ENCODE results near the gene C12orf43.

C12orf43 gene

DNA sequence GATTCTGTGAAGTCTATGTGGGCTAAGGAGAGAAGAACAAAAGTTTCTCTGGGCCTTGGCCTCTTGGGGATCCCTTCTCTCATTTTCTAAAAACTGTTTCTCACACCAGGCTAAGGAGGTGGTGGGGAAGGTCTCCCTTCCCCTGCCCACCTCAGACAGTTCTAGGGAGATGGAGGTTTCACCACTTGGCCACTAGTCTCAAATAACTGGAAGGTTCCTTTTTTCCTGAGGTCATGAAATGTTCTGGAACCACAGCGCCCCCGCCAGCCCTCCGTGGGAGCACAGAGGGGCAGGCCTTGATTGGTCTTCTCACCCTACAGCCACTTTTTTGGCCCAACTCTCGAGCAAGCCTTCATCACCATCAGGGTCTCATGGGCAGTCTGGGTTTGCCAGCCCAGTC is 12.6 kb downstream of the C12orf43 start:
- no peak for DNase-seq (ENCODE audit: low read depth, low spot score)
- no peak overlapping the region for H3K4me3 ChIP-seq (ENCODE audit: low read length)

DNA sequence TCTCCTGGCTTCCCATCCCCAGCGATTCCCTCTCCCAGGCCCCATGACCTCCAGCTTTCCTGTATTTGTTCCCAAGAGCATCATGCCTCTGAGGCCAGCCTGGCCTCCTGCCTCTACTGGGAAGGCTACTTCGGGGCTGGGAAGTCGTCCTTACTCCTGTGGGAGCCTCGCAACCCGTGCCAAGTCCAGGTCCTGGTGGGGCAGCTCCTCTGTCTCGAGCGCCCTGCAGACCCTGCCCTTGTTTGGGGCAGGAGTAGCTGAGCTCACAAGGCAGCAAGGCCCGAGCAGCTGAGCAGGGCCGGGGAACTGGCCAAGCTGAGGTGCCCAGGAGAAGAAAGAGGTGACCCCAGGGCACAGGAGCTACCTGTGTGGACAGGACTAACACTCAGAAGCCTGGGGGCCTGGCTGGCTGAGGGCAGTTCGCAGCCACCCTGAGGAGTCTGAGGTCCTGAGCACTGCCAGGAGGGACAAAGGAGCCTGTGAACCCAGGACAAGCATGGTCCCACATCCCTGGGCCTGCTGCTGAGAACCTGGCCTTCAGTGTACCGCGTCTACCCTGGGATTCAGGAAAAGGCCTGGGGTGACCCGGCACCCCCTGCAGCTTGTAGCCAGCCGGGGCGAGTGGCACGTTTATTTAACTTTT is 14.3 kb downstream of the C12orf43 start:
- no peak overlapping the region for H3K4me3 ChIP-seq (ENCODE audit: low read length)
- no peak for DNase-seq (ENCODE audit: low read depth, low spot score)

DNA sequence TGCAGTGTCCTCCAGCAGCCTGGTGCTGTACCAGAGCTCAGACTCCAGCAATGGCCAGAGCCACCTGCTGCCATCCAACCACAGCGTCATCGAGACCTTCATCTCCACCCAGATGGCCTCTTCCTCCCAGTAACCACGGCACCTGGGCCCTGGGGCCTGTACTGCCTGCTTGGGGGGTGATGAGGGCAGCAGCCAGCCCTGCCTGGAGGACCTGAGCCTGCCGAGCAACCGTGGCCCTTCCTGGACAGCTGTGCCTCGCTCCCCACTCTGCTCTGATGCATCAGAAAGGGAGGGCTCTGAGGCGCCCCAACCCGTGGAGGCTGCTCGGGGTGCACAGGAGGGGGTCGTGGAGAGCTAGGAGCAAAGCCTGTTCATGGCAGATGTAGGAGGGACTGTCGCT is 15.2 kb downstream of the C12orf43 start:
- DNase-seq (ENCODE audit: low read depth, low spot score): peak; percentile 63
- peak overlapping the region; percentile 21 for H3K4me3 ChIP-seq (ENCODE audit: low read length)

DNA sequence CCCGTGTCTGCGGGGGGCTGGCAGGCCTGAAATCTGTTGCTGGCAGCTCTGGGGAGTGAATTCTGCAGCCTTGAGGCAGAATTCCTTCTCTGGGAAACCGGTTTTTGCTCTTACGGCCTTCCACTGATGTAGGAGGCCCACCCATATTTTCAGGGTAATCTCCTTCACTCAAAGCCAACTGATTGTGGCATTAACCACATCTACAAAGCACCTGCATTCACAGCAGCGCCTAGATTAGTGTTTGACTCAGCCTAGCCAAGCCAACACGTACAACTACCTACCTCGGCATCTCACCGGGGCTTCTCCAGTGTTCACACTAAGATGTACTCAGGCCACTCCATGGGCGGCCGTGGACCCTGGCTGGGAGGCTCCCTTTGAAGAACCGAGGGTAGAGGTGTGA is 15.8 kb downstream of the C12orf43 start:
- H3K4me3 ChIP-seq (ENCODE audit: low read length): peak overlapping the region; percentile 21
- DNase-seq (ENCODE audit: low read depth, low spot score): peak; percentile 82

DNA sequence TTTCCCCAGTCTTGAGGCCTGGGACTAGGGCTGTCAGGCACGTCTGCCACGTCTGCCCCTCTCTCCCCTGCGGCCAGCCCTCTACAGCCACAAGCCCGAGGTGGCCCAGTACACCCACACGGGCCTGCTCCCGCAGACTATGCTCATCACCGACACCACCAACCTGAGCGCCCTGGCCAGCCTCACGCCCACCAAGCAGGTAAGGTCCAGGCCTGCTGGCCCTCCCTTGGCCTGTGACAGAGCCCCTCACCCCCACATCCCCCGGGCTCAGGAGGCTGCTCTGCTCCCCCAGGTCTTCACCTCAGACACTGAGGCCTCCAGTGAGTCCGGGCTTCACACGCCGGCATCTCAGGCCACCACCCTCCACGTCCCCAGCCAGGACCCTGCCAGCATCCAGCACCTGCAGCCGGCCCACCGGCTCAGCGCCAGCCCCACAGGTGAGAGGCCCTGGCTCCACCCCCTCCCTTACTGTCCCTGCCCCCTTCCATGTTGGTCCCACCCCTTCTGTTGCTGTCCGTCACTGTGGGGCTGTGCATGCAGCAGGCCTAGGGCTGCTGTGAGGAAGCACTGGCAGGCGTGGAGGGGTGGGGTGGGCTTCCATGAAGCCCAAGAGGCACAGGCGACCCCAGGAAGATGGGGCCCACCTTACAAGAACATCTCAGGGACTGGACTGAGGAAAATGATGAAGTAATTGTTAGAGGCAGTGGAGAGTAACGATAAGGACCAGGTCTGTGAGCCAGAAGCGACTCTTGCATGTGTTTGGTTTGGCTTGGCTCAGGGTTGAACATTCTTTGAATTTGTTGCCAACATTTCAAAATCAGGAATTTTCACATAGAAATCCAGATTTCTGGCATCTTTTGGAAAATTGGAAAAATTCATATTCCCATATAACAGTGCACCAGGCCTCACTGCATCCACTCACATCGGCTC is 16.8 kb downstream of the C12orf43 start:
- no peak overlapping the region for H3K4me3 ChIP-seq (ENCODE audit: low read length)
- DNase-seq (ENCODE audit: low read depth, low spot score): no peak

DNA sequence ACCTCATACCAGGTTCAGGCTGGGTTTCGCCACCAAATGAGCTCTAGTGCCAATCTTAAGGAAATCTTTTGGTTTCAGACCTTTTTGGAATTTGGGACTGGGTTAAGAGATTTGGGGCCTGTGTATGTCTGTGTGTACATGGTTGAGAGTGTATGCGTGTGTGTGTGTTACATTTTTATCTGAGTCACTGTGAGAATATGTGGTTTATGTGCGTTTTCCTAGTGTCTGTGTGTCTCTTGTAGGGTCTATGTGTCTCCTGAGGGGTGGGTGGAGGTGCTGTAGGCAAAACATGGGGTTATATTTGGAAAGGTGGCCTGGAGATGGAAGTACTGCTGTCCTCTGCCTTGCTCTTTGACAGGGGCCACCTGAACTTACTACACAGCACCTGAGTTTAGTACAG is 17.9 kb downstream of the C12orf43 start:
- no peak for DNase-seq (ENCODE audit: low read depth, low spot score)
- H3K4me3 ChIP-seq (ENCODE audit: low read length): no peak overlapping the region

DNA sequence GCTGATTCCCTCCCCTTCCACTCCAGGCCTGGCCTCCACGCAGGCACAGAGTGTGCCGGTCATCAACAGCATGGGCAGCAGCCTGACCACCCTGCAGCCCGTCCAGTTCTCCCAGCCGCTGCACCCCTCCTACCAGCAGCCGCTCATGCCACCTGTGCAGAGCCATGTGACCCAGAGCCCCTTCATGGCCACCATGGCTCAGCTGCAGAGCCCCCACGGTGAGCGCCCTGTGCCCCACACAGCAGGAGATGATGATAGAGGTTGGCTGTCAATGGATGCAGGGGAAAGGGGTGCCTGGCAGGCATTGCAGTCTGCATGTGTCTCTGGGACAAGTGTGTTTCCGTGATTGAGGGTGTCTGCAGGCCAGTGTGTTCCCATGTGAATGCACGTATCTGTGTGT is 18.8 kb downstream of the C12orf43 start:
- H3K4me3 ChIP-seq (ENCODE audit: low read length): no peak overlapping the region
- DNase-seq (ENCODE audit: low read depth, low spot score): no peak

DNA sequence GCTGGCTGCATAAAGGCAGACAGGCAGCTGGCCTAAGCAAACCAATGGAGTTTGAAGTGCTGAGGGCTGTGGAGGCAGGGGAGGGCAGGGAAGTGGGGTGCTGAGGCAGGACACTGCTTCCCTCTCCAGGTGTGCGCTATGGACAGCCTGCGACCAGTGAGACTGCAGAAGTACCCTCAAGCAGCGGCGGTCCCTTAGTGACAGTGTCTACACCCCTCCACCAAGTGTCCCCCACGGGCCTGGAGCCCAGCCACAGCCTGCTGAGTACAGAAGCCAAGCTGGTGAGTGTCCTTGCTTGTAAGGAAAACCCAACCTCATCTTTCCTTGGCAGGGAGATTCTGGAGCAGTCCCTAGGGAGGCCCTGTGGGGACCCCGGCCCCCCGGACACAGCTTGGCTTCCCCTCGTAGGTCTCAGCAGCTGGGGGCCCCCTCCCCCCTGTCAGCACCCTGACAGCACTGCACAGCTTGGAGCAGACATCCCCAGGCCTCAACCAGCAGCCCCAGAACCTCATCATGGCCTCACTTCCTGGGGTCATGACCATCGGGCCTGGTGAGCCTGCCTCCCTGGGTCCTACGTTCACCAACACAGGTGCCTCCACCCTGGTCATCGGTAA is 20.0 kb downstream of the C12orf43 start:
- DNase-seq (ENCODE audit: low read depth, low spot score): no peak
- H3K4me3 ChIP-seq (ENCODE audit: low read length): no peak overlapping the region

DNA sequence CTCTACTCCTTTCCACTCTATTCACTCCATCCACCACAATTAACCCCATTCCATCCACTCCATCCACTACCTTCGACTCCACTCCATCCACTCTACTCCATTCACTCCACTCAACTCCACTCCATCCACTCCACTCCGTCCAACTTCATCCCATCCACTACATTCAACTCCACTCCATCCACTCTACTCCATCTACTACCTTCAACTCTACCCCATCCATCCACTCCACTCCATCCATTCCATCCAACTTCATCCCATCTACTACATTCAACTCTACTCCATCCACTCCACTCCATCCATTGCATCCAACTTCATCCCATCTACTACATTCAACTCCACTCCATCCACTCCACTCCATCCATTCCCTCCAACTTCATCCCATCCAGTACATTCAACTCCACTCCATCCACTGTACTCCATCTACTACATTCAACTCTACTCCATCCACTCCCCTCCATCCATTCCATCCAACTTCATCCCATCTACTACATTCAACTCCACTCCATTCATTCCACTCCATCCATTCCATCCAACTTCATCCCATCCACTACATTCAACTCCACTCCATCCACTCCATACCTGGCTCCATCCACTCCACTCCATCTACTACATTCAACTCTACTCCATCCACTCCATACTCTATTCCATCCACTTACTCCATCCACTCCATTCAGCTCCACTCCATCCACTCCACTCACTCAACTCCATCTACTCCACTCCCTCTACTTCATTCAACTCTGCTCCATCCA is 21.5 kb downstream of the C12orf43 start:
- DNase-seq (ENCODE audit: low read depth, low spot score): no peak
- H3K4me3 ChIP-seq (ENCODE audit: low read length): no peak overlapping the region

DNA sequence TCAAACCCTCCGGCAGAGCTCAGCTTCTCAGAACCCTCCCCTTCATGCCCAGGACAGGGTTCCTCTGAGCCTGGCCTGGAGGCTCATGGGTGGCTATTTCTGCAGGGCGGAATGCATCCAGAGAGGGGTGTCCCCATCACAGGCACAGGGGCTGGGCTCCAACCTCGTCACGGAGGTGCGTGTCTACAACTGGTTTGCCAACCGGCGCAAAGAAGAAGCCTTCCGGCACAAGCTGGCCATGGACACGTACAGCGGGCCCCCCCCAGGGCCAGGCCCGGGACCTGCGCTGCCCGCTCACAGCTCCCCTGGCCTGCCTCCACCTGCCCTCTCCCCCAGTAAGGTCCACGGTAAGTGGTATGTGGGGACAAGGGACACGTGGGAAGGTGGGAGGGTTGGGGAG is 22.2 kb downstream of the C12orf43 start:
- no peak overlapping the region for H3K4me3 ChIP-seq (ENCODE audit: low read length)
- DNase-seq (ENCODE audit: low read depth, low spot score): no peak

DNA sequence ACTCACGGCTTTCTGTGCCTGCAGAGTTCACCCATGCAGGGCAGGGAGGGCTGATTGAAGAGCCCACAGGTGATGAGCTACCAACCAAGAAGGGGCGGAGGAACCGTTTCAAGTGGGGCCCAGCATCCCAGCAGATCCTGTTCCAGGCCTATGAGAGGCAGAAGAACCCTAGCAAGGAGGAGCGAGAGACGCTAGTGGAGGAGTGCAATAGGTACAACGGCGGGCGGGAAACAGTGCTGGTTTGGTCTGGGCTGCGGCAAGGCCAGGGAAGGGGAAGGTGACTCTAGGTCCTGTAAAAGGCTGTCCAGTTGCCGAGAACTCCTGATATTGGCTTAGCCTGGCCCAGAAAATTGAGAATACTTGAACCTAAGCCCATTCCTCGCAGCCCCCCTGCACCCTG is 22.8 kb downstream of the C12orf43 start:
- no peak overlapping the region for H3K4me3 ChIP-seq (ENCODE audit: low read length)
- no peak for DNase-seq (ENCODE audit: low read depth, low spot score)

DNA sequence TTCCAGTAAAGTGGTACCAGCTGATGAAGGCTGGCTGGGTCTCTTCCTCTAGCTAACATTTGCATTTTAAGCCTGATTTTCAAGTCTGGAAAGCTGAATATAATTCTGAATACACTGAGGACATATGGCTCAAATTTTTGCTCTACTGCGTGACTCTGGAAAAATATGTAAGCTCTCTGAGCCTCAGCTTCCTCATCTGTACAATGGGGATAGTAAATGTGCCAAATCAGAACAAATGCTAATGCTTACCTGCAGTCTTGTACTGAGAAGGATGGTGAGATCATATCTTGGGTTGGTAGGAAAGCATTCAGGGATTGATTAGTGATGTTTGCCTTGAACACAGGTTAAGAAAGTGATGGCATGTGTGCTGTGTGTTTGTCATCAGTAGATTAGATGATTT is 23.3 kb downstream of the C12orf43 start:
- no peak for DNase-seq (ENCODE audit: low read depth, low spot score)
- no peak overlapping the region for H3K4me3 ChIP-seq (ENCODE audit: low read length)

DNA sequence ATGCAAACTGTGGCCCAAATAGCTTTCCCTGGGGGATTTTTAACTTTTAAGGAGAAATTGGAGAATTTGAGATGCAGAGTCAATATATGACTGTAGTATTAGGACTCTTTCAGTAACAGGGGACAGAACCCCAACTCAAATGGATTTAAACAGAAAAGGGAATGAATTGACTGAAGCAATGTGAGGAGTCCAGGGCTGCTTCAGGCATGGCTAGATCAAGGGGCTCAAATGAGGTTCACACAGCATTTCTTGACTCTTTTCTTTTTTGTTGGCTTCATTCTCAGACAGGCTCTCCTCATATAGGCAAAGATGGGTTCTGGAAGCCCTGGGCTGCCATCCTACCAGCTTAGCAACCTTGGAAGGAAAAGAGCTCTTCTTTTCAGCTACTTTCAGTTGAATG is 24.3 kb downstream of the C12orf43 start:
- H3K4me3 ChIP-seq (ENCODE audit: low read length): no peak overlapping the region
- no peak for DNase-seq (ENCODE audit: low read depth, low spot score)

DNA sequence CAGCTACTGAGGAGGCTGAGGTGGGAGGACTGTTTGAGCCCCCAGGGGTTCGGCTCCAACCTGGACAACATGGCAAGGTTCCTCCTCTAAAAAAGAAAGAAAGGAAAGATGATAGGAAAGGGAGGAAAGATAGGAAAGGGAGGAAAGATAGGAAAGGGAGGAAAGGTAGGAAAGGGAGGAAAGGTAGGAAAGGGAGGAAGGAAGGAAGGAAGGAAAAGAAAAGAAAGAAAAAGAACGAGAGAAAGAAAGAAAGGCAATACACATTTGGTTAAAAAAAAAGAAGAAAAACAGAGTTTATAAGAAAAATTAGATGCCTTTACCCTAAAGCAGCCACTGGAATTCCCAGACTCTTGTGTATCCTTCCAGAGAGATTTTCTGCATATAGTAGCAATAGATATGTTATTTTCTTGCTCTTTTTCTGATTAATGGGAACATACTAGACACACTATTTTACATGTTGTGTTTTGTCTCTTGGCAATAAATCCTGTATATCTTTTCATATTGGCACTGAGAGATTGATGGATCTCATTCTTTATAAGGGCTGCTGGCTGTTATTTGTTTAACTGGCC is 25.7 kb downstream of the C12orf43 start:
- no peak overlapping the region for H3K4me3 ChIP-seq (ENCODE audit: low read length)
- DNase-seq (ENCODE audit: low read depth, low spot score): no peak

DNA sequence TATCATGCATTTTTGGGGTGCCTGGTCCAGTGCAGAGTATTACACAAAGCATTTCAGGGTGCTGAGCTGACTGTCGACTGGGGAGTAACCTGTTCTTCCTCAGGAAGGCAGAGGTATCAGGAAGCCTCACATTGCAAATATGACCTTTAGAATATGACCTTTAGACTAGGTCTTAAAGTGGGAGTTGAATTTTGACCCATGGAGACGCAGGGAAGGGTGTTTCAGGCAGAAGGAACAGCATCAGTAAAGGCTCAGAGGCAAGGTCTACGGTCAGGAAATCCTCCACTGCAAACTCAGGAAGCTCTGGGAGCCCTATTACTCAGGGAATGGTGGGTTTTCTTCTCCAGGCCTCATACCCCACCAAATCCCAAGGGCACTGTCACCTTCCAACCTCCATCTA is 26.6 kb downstream of the C12orf43 start:
- DNase-seq (ENCODE audit: low read depth, low spot score): no peak
- H3K4me3 ChIP-seq (ENCODE audit: low read length): no peak overlapping the region

DNA sequence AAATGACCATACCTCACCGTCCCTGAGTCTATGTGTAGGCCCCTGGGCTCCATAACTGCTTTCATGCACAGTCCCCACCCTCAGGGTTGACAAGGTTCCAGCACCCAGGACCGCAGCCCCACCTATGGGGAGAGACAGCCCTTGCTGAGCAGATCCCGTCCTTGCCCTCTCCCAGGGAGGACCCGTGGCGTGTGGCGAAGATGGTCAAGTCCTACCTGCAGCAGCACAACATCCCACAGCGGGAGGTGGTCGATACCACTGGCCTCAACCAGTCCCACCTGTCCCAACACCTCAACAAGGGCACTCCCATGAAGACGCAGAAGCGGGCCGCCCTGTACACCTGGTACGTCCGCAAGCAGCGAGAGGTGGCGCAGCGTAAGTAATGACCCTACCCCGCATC is 27.6 kb downstream of the C12orf43 start:
- no peak for DNase-seq (ENCODE audit: low read depth, low spot score)

DNA sequence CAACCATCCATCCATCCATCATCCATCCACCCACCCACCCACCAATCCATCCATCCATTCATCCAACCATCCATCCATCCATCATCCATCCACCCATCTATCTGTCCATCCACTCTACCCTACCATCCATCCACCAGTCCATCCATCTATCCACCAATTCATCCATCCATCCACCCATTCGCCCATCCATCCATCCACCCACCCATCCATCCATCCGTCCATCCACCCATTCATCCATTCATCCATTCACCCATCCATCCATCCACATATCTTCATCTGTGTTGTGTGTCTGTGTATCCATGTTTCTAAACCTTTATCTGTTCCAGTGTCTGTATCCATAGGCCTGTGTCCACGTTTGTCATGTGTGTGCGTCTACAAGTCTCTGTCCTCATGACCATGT is 28.1 kb downstream of the C12orf43 start:
- no peak for DNase-seq (ENCODE audit: low read depth, low spot score)
- H3K4me3 ChIP-seq (ENCODE audit: low read length): no peak overlapping the region

More for the DNA sequence above, 27.6 kb downstream of the C12orf43 start:
- no peak overlapping the region for H3K4me3 ChIP-seq (ENCODE audit: low read length)

DNA sequence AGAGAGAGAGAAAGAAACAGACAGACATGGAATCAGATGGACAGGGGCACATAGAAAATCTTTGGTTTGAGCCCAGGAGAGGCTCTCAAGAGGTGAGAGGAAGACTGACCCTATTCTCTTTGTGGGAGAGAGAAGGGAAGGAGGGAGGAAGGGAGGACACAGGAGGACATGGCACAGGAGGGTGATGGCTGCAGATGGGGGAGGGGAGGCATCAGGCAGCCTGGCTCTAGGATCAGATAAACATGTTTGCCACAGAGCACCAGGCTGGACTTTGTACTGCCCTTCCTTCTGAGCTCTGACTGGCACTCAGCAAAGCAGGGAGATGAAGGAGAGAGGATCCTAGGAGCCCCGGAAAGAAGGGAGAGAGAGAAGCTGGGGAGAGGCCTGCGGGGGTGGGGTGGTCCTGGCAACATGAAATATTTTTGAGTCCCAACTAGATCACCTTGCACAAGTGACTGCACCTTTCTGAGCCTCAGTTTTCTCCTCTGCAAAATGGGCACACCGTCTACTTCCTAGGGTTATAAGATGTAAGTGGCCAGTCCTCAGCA is 31.9 kb downstream of the C12orf43 start:
- no peak for DNase-seq (ENCODE audit: low read depth, low spot score)
- no peak overlapping the region for H3K4me3 ChIP-seq (ENCODE audit: low read length)

DNA sequence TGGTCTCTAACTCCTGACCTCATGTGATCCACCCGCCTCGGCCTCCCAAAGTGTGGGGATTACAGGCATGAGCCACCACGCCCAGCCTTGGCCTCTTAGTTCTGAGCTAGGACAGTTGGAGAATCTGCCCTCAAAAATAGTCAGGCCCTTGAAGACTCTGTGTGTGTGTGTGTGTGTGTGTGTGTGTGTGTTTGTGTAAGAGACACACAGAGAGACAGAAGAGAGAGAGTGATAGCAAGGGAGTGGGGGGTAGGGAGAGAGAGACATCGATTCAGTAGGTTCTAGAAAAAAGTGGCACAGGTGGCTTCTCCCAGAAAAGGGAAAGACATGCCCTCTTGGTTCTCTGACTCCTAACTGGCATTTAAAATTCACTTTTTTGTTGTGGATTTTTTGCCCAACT is 32.5 kb downstream of the C12orf43 start:
- DNase-seq (ENCODE audit: low read depth, low spot score): no peak
- H3K4me3 ChIP-seq (ENCODE audit: low read length): no peak overlapping the region
